ENCODE data around the gene KCNJ12.

GRCh38 chr17:21339011-21339410, 37.1 kb upstream of the KCNJ12 start:
- TF ChIP-seq POLR2AphosphoS5 (IDR thresholded peaks at IDR 0.05) (no peak), CTCF (IDR thresholded peaks at IDR 0.05) (no peak), EP300 (IDR thresholded peaks at IDR 0.05) (no peak), POLR2A (IDR thresholded peaks at IDR 0.05) (no peak)
